Stimulated activated CD4-positive, alpha-beta T cell treated with anti-CD3 and anti-CD28 coated beads, TNF-alpha, amount 100 ng/mL, for 24 hours (primary cell): ENCODE data around the gene ATP1A1.
A peak's percentile ranks its signal among the peaks of the same experiment; 100 is the strongest.

Experiments used
- DNase-seq, 3 experiments: peaks; one replicate each; pipeline ENCODE4 v3.0.0-alpha.2; 2020; ENCODE audit warnings: low read depth in 3 of 3

The ATP1A1 gene

DNA sequence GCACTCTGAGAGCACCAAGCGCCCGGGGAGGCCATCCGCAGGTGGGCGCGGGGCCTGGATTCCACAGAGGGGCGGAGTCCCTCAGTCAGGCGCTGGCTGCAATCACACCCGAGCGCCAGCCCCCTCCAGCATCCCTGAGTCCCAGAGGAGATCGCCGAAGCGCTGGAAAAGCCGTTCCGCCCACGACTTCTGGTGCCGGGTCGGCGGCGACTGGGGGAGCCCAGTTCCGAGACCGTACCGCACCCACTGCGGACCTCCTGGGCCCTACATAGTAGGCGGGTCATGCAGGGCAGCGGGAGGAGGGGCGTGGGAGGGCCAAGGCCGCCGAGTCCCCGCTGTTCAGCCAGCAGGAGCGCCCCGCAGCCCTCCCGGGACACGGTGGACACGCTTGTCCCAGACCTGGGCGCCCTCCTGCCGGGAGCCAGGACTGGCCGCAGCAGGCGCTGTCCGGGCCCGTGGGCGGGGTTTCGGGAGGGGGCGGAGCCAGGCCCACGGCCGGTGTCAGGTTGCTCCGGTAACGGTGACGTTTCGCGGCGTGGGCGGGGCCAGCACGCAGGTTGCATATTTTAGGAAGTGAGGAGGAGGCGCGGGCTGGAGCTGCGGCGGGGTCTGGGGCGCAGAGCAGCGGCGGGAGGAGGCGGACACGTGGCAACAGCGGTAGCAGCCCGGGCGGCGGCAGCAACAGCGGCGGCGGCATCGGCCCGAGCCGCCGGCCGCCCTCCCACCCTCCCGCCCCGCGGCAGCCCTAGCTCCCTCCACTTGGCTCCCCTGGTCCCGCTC, at the start of gene ATP1A1:
Gene ATP1A1, plus strand, starts transcription at position 594 of the 780 bp plus-strand sequence. CDS start 268 bp downstream, outside the sequence.
- DNase-seq = peak; percentile 97 to 98 (median 98)

DNA sequence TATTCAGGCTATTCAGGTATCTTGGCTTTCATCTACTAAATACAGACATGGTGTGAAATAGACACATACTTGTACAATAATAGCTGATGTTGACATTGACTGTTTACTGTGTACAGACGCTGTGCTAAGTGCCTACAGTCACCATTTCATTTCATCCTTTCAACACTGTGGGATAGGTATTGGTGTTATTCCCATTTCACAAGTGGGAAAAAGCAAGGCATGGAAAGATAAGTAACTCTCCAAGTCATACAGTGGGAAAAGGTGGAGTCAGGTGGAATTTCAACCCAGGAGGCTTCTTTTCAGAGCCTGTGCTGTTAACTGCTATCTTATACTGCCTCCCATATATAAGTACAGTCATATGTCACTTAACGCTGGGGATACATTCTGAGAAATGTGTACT, 49.6 kb upstream of the ATP1A1 start:
- DNase-seq = no peak

DNA sequence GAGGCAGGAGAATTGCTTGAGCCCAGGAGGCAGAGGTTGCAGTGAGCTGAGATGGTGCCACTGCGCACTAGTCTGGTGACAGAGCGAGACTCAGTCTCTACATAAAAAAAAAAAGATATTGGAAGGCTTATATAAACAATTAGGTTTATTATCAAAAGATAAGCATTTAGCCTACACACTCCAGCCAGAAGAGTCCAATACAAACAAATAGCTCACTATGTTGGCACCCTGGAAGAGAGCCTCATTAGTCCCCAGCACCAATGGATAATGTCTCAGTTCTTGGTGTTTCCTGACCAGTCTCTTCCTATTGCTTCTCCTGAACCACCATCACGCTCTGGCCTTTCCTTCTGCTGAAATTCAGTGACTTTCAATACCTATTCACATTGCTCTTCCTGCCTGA, 48.6 kb upstream of the ATP1A1 start:
- no peak for DNase-seq

DNA sequence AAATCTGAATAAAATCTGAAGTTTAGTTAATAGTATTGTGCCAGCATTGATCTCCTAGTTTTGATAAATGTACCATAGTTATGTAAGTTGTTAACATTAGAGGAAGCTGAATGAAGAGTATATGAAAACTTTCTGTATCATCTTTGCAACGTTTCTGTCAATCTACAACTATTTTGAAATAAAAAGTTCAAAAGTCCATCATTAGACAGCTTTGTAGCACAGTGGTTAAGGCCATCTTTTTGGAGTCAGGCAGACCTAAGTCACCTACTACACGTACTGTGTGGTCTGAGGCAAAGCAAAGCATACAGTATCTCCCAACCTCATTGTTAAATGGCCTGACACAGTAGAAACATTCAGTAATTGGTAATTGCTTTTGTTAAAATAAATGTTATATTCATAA, 47.9 kb upstream of the ATP1A1 start:
- DNase-seq = no peak

DNA sequence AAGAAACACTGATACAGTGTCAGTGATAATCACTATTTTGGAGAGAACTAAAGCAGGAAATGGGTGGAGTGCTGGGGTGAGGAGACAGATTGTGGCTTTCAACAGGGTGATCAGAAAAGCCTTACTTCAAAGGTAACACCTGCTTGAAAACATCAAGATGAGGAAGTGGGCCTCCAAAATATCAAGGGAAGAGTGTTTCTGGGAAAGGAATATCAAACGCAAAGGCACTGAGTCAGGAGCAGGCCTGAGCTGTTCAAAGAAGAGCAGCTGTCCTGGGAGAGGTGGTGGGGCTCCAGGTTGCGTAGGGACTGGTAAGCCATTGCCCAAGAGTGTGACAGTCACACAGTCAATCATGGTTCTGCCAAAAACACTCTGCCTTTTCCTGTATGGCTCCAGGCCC, 47.1 kb upstream of the ATP1A1 start:
- DNase-seq = peak in 1 of 3 experiments; percentile 8

DNA sequence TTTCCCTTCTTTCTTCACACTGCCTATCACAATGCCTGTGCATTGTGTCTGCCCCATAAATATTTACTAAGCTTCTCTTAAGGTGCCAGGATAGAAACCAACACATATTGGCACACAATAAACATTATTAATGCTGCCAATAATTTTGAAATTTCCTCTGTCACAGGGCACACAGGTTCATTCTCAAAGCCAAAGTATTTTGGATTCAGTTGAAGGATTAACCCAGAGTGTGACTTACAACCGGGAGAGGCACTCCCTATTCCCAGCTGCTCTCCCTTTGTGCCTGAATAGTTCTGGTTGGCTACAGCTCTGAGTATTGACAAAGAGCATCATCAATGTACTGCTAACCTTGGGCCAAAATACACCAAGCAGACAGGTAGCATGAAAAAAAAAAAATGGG, 46.6 kb upstream of the ATP1A1 start:
- DNase-seq = no peak

DNA sequence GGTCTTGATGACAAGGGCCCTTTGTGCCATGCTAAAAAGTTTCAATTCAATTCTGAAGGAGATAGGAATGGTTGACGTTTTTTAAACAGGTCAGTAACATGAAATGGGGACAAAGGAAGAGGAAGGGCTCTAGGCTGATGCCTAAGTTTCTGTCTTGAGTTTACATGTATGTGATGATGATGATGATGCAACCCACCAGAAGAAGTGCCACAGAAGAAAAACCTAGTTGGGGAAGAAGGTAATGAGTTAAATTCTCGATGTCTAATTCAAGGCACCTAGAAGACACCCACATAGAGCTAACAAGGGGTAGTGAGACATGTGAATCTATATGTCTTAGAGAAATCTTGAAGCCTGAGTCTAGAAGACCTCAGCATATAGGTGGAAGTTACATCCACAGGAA, 44.4 kb upstream of the ATP1A1 start:
- DNase-seq = no peak

DNA sequence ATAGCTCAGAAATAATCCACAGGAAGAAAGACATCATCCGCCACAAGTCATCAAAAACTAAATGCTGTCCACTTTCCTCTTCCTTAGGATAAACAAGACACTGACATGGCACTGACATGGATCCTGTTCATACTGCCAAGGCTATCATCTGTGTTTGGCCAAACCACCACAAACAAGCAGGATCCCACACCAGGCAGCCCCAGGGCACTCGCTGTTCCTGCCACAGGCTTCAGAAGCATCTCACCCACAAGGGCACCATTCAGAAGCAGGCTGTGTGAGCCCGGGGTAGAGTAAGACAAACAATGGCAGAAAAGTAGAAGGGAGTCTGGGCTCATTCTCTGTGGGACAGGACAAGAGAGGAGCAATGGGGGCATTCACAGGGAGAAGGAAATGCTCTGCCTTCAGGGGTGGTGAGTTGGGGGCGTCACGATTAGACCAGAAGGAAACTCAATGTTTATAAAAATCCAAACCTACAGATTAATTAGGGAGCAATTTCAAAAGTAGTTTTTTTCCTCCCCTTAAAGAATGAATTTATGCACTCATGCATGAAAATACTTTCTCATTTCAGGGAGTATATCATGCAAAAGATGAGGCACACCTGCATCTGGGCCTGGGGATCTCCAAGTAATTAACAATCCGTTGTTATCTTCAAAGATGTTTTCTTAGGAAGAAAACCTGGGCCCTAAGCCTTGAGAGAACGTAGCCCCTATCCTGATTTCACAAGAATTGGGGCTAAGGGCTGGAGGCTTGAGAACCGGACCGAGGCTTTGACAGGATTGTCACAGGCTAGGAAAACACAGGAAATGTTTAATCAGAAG, 43.3 kb upstream of the ATP1A1 start:
- DNase-seq = no peak

DNA sequence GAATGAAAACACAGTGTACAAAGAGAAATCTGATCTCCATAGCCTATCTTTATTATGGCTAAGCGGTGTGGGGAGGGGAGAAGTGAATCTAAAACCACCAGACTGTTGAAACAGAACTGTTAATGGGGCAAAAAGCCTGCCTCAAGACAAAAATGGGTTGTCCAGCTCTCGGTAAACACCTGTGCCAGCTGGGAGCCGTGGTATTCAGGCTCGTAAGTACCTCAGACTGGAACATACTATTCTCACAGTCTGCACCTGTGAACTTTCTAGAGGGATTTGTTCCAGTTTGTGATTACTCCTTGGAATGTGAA, 42.7 kb upstream of the ATP1A1 start:
- no peak for DNase-seq

DNA sequence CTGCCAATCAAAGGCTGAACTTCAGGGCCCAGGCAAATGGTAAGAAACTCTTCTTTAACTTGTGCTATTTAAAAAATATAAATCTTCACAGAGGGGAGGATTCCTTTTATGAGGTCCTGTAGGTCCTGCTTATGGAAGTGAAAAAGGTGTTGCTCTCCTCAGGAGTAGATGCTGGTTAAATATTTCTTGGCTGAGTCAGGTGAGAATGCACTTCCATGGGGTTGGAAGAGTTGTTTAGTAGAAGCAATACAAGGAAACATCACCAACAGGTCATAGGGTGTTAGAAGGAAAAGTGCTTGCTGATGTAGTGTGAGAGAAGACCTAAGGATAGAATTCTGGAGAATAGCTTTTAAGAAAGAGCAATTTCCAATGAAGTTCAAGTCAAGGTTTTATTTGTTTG, 42.2 kb upstream of the ATP1A1 start:
- no peak for DNase-seq

DNA sequence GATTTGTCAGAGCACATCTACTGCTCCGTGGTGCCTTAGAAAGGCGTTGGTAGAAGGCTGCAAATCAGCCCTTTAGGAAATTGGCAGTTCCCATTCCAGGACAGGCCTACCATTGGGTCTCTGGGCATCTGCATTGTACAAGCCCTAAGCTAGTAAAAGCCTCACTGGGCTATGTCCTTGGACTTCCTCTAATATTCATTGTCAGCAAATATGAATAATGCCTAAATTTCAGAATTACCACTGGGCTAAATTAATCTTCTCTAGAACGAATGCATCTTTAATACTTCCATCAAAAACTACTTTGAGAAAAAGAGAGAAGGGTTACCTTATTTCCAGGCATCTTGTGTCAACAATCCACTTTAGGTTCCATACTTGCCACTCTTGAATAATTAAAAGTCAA, 41.5 kb upstream of the ATP1A1 start:
- no peak for DNase-seq

DNA sequence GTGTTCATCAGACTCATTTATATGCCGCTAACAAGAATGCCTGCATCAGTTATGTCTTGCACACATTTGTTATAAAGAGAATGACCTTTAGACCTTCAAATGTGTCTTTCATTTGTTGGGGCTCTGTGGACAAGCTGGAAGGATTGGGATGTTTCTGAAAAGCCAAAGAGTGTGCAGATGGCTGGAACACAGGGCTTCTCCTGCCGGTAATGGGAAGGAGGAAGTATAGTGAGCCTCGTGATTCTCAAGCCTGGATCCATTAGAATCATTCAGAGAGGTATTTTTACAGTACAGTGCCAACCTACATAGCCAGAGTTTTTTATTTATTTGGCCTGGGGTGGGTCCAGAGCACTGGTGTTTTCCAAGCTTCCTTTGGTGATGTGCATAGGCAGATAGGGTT, 40.6 kb upstream of the ATP1A1 start:
- no peak for DNase-seq

DNA sequence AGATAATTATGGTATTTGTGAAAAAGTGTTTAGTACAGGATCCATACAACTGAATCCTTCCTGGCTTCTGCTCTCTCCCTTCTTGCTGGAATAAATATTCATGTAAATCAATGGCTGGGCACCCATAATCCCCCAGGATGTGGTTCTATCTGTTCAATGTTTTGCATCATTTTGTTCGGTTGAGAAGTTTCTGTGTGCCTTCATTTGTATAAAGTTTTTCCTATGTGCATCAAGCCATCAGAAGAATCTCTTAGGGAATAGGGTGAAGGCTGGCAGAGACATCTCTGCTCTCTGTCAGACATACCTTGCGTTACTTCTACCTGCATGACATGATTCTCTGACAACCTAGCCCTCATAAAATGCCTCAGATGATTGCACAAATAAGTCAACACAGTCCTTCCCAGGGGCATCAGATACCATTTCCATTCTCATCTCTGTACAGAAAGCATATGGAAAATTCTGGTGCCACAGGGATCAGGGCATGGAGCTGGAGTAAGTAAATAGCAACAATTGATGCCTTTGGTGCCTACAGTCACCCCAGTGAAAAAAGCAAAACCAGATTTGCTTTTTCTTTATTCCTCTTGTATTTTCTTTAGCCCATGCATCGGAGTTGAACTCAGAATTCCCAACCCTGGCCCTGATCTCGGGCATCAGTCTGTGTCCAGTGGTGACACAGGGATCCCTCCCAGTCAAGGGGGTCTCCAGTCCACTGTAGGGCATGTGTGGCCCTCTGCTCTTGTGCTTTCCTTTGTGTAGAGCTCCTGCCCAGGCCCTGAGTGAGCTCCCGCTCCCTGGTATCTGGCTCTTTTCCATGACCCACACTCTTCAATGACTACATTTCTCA, 39.7 kb upstream of the ATP1A1 start:
- DNase-seq = no peak

DNA sequence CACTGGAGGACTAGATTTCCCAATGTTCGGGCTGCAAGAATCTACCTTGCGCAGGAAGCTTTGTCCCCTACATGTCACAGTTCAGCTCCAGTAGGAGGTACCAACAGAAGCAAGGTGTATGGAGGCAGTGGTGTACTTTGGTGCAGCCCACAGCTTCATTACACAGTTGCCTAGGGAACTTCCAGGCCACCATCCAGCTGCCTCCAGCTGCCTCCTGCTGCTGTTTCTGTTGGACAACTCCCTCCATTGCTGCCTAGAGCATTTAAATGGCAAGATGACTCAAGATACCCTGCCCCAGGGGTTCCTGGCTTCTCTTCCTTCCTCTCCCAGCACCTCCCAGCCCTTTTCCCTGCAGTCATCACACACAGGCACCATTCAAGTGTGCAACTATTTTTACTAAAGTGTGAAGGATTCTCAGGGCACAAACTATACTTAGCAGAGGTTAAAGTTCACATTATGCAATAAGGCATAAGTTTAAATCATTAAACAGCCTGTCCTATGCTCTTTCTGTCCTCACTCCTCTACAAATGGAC, 39.0 kb upstream of the ATP1A1 start:
- no peak for DNase-seq

DNA sequence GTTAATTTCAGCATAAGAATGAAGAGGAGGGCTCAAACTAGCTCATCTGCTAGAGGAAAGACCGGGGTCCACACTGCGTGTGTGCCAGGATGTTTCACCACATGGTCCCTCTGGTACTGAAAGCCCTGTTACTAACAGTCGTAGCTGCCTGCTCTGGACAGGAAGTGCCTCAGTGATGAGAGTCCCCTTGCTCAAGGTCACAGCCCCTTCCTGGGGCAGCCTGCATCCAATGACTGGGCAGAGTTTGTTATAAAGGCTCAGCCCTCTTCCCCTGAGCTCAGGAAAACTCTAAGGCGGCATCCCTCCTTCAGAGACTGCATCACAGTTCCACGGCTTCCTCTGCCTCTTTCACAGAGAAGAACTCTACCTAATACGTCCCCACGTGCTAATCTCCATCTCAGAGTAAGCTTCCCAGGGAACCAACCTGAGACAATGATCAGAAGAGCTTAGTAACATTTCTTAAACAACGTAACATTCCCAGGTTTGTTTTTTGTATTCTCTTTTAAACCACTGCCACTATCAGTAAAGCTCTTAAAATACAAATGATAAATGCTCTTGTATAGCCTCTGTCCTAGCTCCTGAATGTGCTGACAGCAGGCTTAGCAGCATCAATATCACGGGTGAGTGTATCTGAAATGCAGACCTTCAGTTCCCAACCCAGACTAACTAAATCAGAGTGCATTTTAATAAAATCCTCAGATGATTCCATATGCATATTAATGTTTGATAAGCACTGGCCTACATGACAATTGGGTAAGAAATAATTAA, 38.0 kb upstream of the ATP1A1 start:
- no peak for DNase-seq

DNA sequence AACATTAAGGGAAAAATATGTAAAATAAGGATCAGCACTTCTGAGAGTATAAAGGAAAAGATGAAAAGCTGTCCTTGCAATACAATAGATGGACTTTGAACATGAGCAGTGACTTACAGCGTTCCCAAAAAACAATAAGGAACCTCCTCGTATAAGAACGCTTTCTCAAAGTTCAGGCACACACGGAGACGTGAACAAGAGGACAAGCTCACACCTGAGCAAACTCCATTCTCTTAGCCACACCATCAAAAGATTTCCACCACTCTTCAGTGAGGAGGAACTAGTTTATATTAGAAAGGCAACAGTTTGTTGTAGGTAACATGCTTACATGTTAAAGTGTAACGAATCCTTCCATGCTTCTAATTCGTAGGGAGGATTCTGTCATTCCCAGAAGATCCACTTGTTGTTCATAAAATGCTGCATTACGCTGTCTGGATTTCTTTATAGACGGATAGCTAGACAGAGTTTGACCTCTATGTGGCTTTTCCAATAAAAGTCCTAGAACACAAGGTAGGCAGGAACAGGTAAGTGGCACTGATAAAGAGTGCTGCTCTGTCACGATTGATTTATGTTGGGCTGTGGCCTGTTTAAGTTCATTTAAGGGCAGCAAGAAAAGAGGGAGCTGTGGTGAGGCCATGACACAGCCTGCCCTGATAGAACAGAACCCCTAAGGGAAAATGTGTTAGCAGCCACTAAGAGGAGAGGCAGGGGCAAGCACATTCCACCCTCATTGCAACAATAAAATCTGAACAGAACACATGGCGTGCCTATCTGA, 37.0 kb upstream of the ATP1A1 start:
- no peak for DNase-seq

DNA sequence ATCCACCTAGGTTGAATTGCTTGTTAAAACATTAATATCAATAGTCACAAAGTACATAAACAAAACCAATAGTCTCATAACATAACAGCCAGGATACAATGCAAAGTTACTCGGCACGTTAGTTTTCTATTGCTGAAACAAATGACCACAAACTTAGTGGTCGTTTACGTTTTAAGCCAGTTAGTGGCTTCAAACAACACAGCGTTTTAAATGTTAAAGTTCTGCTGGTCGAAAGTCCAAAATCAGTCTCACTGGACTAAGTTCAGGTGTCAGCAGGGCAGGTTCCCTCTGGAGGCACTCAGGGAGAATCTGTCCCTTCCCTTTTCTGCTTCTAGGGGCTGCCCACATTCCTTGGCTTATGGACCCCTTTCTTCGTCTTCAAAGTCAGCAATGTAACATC, 35.6 kb upstream of the ATP1A1 start:
- no peak for DNase-seq

DNA sequence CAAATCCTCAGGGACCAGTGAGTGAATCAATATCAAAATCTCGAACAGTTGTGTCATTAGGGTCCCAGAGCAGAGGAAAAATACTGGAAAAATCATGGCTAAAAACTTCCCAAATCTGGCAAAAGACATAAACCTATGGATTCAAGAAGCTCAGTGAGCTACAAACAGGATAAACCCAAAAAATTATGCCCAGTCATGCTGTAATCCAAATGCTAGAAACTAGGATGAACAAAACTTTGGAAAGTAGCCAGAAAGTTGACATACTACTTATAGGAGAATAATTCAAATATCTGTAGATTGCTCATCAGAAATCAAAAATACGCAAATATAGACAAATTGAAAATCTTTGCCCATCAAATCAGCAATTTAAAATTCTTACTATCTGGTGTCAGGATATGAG, 34.6 kb upstream of the ATP1A1 start:
- DNase-seq = no peak

DNA sequence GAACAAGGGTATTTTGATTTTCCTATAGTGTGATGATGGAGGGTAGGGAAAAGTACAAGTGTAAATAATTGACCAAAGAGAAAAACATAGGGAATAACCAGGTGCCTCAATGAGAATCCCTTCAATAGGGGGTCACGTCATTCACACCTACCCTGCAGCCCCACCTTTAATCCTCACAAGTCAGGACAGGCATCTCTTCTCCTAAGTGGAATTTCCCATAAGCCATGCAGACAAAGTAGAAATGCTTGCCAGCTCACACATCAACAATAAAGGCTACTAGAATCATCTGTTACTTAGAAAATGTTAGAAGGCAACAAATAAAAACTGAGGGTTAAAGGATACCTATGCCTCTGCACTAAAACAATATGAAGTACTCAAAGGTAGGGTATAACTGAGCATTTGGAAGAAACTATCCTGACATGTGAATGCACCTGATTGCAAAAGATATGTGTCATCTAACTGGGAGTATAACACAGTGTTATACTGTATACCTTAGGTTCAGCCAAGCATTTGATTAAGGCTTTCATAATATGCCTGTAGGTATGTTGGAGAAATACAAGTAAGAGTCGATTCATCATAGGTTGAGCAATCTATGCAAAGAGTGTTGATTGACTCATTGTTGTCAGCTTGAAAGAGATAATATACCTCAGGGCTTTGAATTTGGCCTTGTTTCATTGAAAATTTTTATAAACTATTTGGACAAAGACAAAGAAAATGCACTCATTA, 32.4 kb upstream of the ATP1A1 start:
- no peak for DNase-seq

DNA sequence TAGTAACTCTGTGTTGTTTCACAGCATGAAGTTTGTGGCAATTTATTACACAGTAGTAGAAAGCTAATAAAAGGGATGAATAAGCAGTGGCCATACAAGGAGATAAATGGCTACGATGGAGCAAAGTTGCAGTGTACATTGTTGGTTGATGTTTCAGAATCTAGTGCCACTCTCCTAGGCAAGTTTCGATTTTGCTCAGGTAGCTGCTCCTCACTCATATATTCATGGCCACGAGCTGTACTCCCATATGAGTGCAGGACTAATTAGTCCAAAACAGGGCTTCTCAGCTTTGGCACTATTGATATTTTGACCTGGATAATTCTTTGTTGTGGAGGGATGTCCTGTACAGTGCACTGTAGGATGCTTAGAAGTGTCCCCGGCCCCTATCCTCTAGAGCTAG, 30.0 kb upstream of the ATP1A1 start:
- DNase-seq = no peak
